H9 (cell line): ENCODE measurements around the gene GTF3C5. TPM values are rescaled to one million over a fixed set of nuclear protein-coding genes. Genes with fewer than 3 reads are reported as not detected.

Experiments used
- DNase-seq: peaks from one replicate; pipeline ENCODE4 v3.0.0-alpha.2; 2017
- H2AFZ ChIP-seq: one replicate; pipeline ENCODE4 v1.6.1; 2013; ENCODE audit warnings: mild to moderate bottlenecking, low read length, control low read depth, moderate library complexity
- H2AK5ac ChIP-seq: 2 replicates; pipeline ENCODE4 v1.6.1; 2013; ENCODE audit warnings: low read length, control low read depth, mixed read lengths; ENCODE audit not compliant: insufficient read length
- H2BK120ac ChIP-seq: one replicate; pipeline ENCODE4 v1.6.1; 2013; ENCODE audit warnings: low read depth, mild to moderate bottlenecking, low read length, control low read depth, inconsistent platforms; ENCODE audit not compliant: poor library complexity, severe bottlenecking
- H2BK12ac ChIP-seq: 2 replicates; pipeline ENCODE4 v1.6.1; 2013; ENCODE audit warnings: low read length, control low read depth, mixed read lengths, low read depth; ENCODE audit not compliant: insufficient read length
- H2BK15ac ChIP-seq: 2 replicates; pipeline ENCODE4 v1.6.1; 2013; ENCODE audit warnings: low read depth, low read length, control low read depth
- H2BK20ac ChIP-seq: one replicate; pipeline ENCODE4 v1.6.1; 2013; ENCODE audit warnings: low read depth, mild to moderate bottlenecking, low read length, control low read depth, inconsistent platforms; ENCODE audit not compliant: poor library complexity, severe bottlenecking
- H2BK5ac ChIP-seq: 2 replicates; pipeline ENCODE4 v1.6.1; 2013; ENCODE audit warnings: low read length, control low read depth, mixed read lengths; ENCODE audit not compliant: insufficient read length
- H3K14ac ChIP-seq: 2 replicates; pipeline ENCODE4 v1.6.1; 2013; ENCODE audit warnings: low read length, control low read depth; ENCODE audit not compliant: insufficient read depth
- H3K18ac ChIP-seq: 2 replicates; pipeline ENCODE4 v1.6.1; 2013; ENCODE audit warnings: low read depth, mild to moderate bottlenecking, mixed read lengths, low read length, control low read depth; ENCODE audit not compliant: insufficient read length
- H3K23ac ChIP-seq: 2 replicates; pipeline ENCODE4 v1.6.1; 2013; ENCODE audit warnings: low read length, control low read depth, mixed read lengths, low read depth; ENCODE audit not compliant: insufficient read length
- H3K23me2 ChIP-seq: 2 replicates; pipeline ENCODE4 v1.6.1; 2013; ENCODE audit warnings: low read depth, mild to moderate bottlenecking, mixed read lengths, low read length, control low read depth; ENCODE audit not compliant: insufficient read length, poor library complexity, severe bottlenecking
- H3K27ac ChIP-seq: 2 replicates; pipeline ENCODE4 v1.5.1; 2013; ENCODE audit warnings: low read length, control low read depth, mixed read lengths, low read depth; ENCODE audit not compliant: insufficient read length
- H3K27me3 ChIP-seq: 2 replicates; pipeline ENCODE4 v1.6.1; 2013; ENCODE audit warnings: low read length, control low read depth, inconsistent platforms; ENCODE audit not compliant: insufficient read depth
- H3K4ac ChIP-seq: 2 replicates; pipeline ENCODE4 v1.6.1; 2013; ENCODE audit warnings: low read depth, mild to moderate bottlenecking, control low read depth, inconsistent platforms, low read length, moderate library complexity
- H3K4me1 ChIP-seq: 2 replicates; pipeline ENCODE4 v1.6.1; 2013; ENCODE audit warnings: low read length, control low read depth, inconsistent platforms; ENCODE audit not compliant: insufficient read depth
- H3K4me2 ChIP-seq: 2 replicates; pipeline ENCODE4 v1.6.1; 2013; ENCODE audit warnings: low read length, control low read depth, mixed read lengths; ENCODE audit not compliant: insufficient read length, insufficient read depth
- H3K56ac ChIP-seq: 2 replicates; pipeline ENCODE4 v1.6.1; 2013; ENCODE audit warnings: low read depth, mild to moderate bottlenecking, mixed read lengths, low read length, control low read depth; ENCODE audit not compliant: insufficient read length
- H3K79me1 ChIP-seq: 2 replicates; pipeline ENCODE4 v1.6.1; 2013; ENCODE audit warnings: low read depth, mild to moderate bottlenecking, moderate library complexity, low read length, control low read depth, inconsistent platforms; ENCODE audit not compliant: insufficient read depth, poor library complexity, severe bottlenecking
- H3K79me2 ChIP-seq: 2 replicates; pipeline ENCODE4 v1.6.1; 2013; ENCODE audit warnings: low read length, control low read depth, inconsistent platforms; ENCODE audit not compliant: insufficient read depth
- H3K9ac ChIP-seq: 2 replicates; pipeline ENCODE4 v1.6.1; 2013; ENCODE audit warnings: low read length, control low read depth, mixed read lengths; ENCODE audit not compliant: insufficient read length; ENCODE audit errors: extremely low read depth
- H3K9me3 ChIP-seq: one replicate; pipeline ENCODE4 v1.6.1; 2013; ENCODE audit warnings: low read depth, low read length, inconsistent platforms; ENCODE audit not compliant: control insufficient read depth
- H3T11ph ChIP-seq: one replicate; pipeline ENCODE4 v1.6.1; 2013; ENCODE audit warnings: mild to moderate bottlenecking, low read length, control low read depth, inconsistent platforms
- H4K20me1 ChIP-seq: one replicate; pipeline ENCODE4 v1.6.1; 2013; ENCODE audit not compliant: control insufficient read depth, insufficient read length, insufficient read depth
- H4K5ac ChIP-seq: 2 replicates; pipeline ENCODE4 v1.6.1; 2013; ENCODE audit warnings: low read depth, mild to moderate bottlenecking, mixed read lengths, low read length, control low read depth; ENCODE audit not compliant: insufficient read length
- H4K8ac ChIP-seq: replicated peaks from 2 replicates; pipeline ENCODE4 v1.6.1; 2013; ENCODE audit warnings: low read length, control low read depth, mixed read lengths, low read depth; ENCODE audit not compliant: insufficient read length
- H4K91ac ChIP-seq: 2 replicates; pipeline ENCODE4 v1.6.1; 2013; ENCODE audit warnings: low read depth, mild to moderate bottlenecking, moderate library complexity, mixed read lengths, low read length, control low read depth; ENCODE audit not compliant: insufficient read length
- H3K27ac Mint-ChIP-seq, 3 experiments: 2 replicates in 2 of 3; 3 replicates in 1 of 3; pipeline ENCODE4 v1.8.0; 2020 to 2021; ENCODE audit warnings: mixed read lengths in 3 of 3, mild to moderate bottlenecking in 1 of 3, moderate library complexity in 1 of 3
- H3K27me3 Mint-ChIP-seq: 2 replicates; pipeline ENCODE4 v1.8.0; 2021; ENCODE audit warnings: low read depth, mild to moderate bottlenecking, moderate library complexity, mixed read lengths
- H3K36me3 Mint-ChIP-seq, 3 experiments: 2 replicates in 2 of 3; 3 replicates in 1 of 3; pipeline ENCODE4 v1.8.0; 2020 to 2021; ENCODE audit warnings: low read depth in 3 of 3, mixed read lengths in 3 of 3; ENCODE audit not compliant: insufficient read depth in 1 of 3
- H3K4me1 Mint-ChIP-seq, 2 experiments: 2 replicates each; pipeline ENCODE4 v1.8.0; 2020; ENCODE audit warnings: mixed read lengths in 2 of 2
- H3K4me3 Mint-ChIP-seq, 2 experiments: 2 replicates in 1 of 2; 3 replicates in 1 of 2; pipeline ENCODE4 v1.8.0; 2020 to 2021; ENCODE audit warnings: mild to moderate bottlenecking in 2 of 2, mixed read lengths in 2 of 2, moderate library complexity in 1 of 2
- H3K9me3 Mint-ChIP-seq, 2 experiments: 2 replicates in 1 of 2; 3 replicates in 1 of 2; pipeline ENCODE4 v1.8.0; 2020; ENCODE audit warnings: mild to moderate bottlenecking in 2 of 2, mixed read lengths in 2 of 2, moderate library complexity in 1 of 2
- CTCF ChIP-seq: fragments of 200-600 bp; sonication (generic); conservative IDR thresholded peaks from 3 replicates; pipeline ENCODE4 v1.8.0; 2021; ENCODE audit warnings: antibody characterized with exemption, mild to moderate bottlenecking
- WGBS: extraction: QIAGEN DNeasy Blood & Tissue Kit; methylation state at CpG from one replicate; pipeline ENCODE4 v1.1.7; 2013; ENCODE audit warnings: missing lambda C conversion rate, low lambda C conversion rate, mixed read lengths; ENCODE audit not compliant: insufficient read length; ENCODE audit errors: extremely low coverage; 5-methylcytosine and 5-hydroxymethylcytosine counted together
- total RNA-seq: library from RNA; stranded (reverse); gene quantifications from 2 replicates; pipeline ENCODE4 v1.2.1, GENCODE V29; 2021

GTF3C5 gene
- total RNA-seq, 1 experiment from 2014 or later: 88.9 TPM

DNA sequence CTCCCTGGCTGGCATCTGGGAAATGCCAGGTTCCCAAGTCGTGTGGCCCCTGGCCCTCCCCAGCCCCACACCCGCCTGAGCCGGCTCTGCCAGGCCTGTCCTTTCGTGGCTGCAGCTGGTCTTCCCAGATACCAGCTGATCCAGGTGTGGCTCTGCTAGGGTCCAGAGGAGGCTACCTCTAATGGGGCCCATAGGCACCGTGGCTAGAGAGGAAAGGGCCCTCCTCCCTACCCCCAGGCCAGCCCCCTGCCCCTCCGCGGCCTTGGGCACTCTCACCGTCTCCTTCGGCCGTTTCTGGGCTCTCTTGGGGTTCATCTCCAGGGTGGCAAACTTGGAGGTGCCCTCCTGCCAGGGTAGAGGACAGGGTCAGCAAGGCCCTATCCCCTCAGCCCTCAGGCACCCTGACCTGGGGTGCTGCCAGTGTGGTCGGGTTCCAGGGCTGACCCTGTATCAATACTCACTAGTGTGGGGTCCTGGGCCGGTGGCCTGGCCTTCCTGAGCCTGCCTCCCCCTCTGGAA lies 73.2 kb downstream of the GTF3C5 start:
- Histone ChIP-seq H2BK20ac (no peak overlapping the region), H2AFZ (no peak overlapping the region), H4K5ac (no peak overlapping the region), H3K4me2 (no peak overlapping the region), H3K56ac (no peak overlapping the region), H3K23ac (no peak overlapping the region), H2BK5ac (no peak overlapping the region), H4K20me1 (no peaks in the 10 kb centered on the region), H3K23me2 (no peaks in the 10 kb centered on the region), H2BK15ac (no peak overlapping the region), H2AK5ac (no peak overlapping the region), H4K8ac (no peak overlapping the region), H2BK120ac (no peak overlapping the region), H3K14ac (no peak overlapping the region), H3K4me1 (no peaks in the 10 kb centered on the region), H3K27ac (no peak overlapping the region), H3K4ac (no peak overlapping the region), H3K18ac (no peak overlapping the region), H3K27me3 (no peaks in the 10 kb centered on the region), H2BK12ac (no peak overlapping the region), H3K9ac (no peak overlapping the region), H3T11ph (no peak overlapping the region), H3K9me3 (no peaks in the 10 kb centered on the region), H3K79me1 (no peaks in the 10 kb centered on the region), H3K79me2 (no peaks in the 10 kb centered on the region), H4K91ac (no peak overlapping the region)
- H3K4me3 Mint-ChIP-seq: no peak overlapping the region
- peaks cover 2 to 9% of the 10 kb centered on the region in 2 experiments; a peak in 2 of 4 replicates for H3K4me1 Mint-ChIP-seq
- WGBS: no CpG with 5 or more reads among the region's 12 CpGs
- H3K27ac Mint-ChIP-seq: no peak overlapping the region
- no peak for DNase-seq
- H3K9me3 Mint-ChIP-seq: no peaks in the 10 kb centered on the region
- peaks cover 29 to 60% (median 51%) of the 10 kb centered on the region in 3 experiments; a peak in 6 of 7 replicates for H3K36me3 Mint-ChIP-seq
- no peak for TF ChIP-seq CTCF
- H3K27me3 Mint-ChIP-seq: no peaks in the 10 kb centered on the region
